Measurements from ENCODE around the gene KLK2. TPM values are rescaled to one million over a fixed set of nuclear protein-coding genes. Genes with fewer than 3 reads are reported as not detected.

KLK2 gene
- total RNA-seq, 1 experiment from 2014 or later = not detected

GRCh38 chr19:50926144-50926543 lies 52.9 kb downstream of the KLK2 start:
- Mint-ChIP-seq H3K27ac (ENCODE audit: unreplicated experiment) (no peak overlapping the region), H3K4me1 (ENCODE audit: low read depth, unreplicated experiment) (peaks cover 26% of the 10 kb centered on the region), H3K9me3 (ENCODE audit: low read depth, unreplicated experiment) (no peaks in the 10 kb centered on the region), H3K4me3 (ENCODE audit: low read depth, unreplicated experiment) (no peak overlapping the region), H3K36me3 (ENCODE audit: insufficient read depth, unreplicated experiment) (peaks cover 9% of the 10 kb centered on the region), H3K27me3 (ENCODE audit: unreplicated experiment) (no peaks in the 10 kb centered on the region)
- intact Hi-C loops (cut with micrococcal nuclease; ENCODE audit: unreplicated experiment) = no loop called here
- BruUV-seq (replicated peaks) = no TSS peak
- DNase-seq = no peak
- no peak for TF ChIP-seq CTCF (IDR thresholded peaks at IDR 0.05; ENCODE audit: unreplicated experiment)
- CTCF ChIA-PET = interaction anchor here (0.5 kb wide), 1 partner anchor 169 kb away, joined by 4 read pairs; no protein-coding TSS in a partner anchor

GRCh38 chr19:50928831-50929230 lies 55.6 kb downstream of the KLK2 start:
- intact Hi-C loops (cut with micrococcal nuclease; ENCODE audit: unreplicated experiment) = no loop called here
- H3K4me1 Mint-ChIP-seq (ENCODE audit: low read depth, unreplicated experiment) = peaks cover 39% of the 10 kb centered on the region
- H3K36me3 Mint-ChIP-seq (ENCODE audit: insufficient read depth, unreplicated experiment) = peaks cover 14% of the 10 kb centered on the region
- CTCF ChIA-PET = no interaction called here
- no peak overlapping the region for H3K4me3 Mint-ChIP-seq (ENCODE audit: low read depth, unreplicated experiment)
- no TSS peak for BruUV-seq (replicated peaks)
- H3K27ac Mint-ChIP-seq (ENCODE audit: unreplicated experiment) = no peak overlapping the region
- TF ChIP-seq CTCF (IDR thresholded peaks at IDR 0.05; ENCODE audit: unreplicated experiment) = no peak
- no peak for DNase-seq
- H3K27me3 Mint-ChIP-seq (ENCODE audit: unreplicated experiment) = no peaks in the 10 kb centered on the region
- H3K9me3 Mint-ChIP-seq (ENCODE audit: low read depth, unreplicated experiment) = no peaks in the 10 kb centered on the region

Other genes starting within 250 kb of the KLK2 start
- gene SYT3, start 233.6 kb upstream of the KLK2 start, total RNA-seq (2022) = not detected in 2 replicates
- gene C19orf81, start 224.0 kb upstream of the KLK2 start, total RNA-seq (2022) = not detected in 2 replicates
- not detected in 2 replicates for gene SHANK1, start 153.6 kb upstream of the KLK2 start, total RNA-seq (2022)
- gene CLEC11A, start 150.1 kb upstream of the KLK2 start, total RNA-seq (2022) = 2.3 and 2.4 TPM in 2 replicates
- not detected in 2 replicates for gene GPR32, start 103.0 kb upstream of the KLK2 start, total RNA-seq (2022)
- gene ACP4, start 83.0 kb upstream of the KLK2 start, total RNA-seq (2022) = not detected in 2 replicates
- not detected in 2 replicates for gene KLK1, start 49.7 kb upstream of the KLK2 start, total RNA-seq (2022)
- not detected in 2 replicates for gene KLK15, start 39.9 kb upstream of the KLK2 start, total RNA-seq (2022)
- gene KLK3, start 18.5 kb upstream of the KLK2 start, total RNA-seq (2022) = not detected in 2 replicates
- not detected in 2 replicates for gene KLK4, start 38.0 kb downstream of the KLK2 start, total RNA-seq (2022)
- 0.24 and 0.38 TPM in 2 replicates for gene KLK5, start 79.6 kb downstream of the KLK2 start, total RNA-seq (2022)
- 269 and 350 TPM in 2 replicates for gene KLK6, start 96.2 kb downstream of the KLK2 start, total RNA-seq (2022)
- 6.5 and 7.9 TPM in 2 replicates for gene KLK7, start 110.5 kb downstream of the KLK2 start, total RNA-seq (2022)
- 0.71 and 0.91 TPM in 2 replicates for gene KLK8, start 128.2 kb downstream of the KLK2 start, total RNA-seq (2022)
- gene KLK10, start 146.3 kb downstream of the KLK2 start, total RNA-seq (2022) = 24.2 and 32.9 TPM in 2 replicates
- gene KLK11, start 153.2 kb downstream of the KLK2 start, total RNA-seq (2022) = 10.8 and 25.1 TPM in 2 replicates
- not detected in 2 replicates for gene KLK12, start 161.6 kb downstream of the KLK2 start, total RNA-seq (2022)
- gene KLK13, start 191.7 kb downstream of the KLK2 start, total RNA-seq (2022) = not detected in 2 replicates
- 0.34 and 0.38 TPM in 2 replicates for gene KLK14, start 209.4 kb downstream of the KLK2 start, total RNA-seq (2022)
- 11.3 and 12.0 TPM in 2 replicates for gene CTU1, start 235.0 kb downstream of the KLK2 start, total RNA-seq (2022)